NCI-H748 (cell line): ENCODE data around the gene STK10.
"Not testable (repeated sequence)": the region's sequence is repeated elsewhere in the genome, so short reads cannot be mapped to it uniquely, and the experiment has no call there.

ENCODE experiments used
- DNase-seq: peaks from one replicate; lab custom pipeline; 2025; ENCODE audit not compliant: unreplicated experiment; lab: John Stamatoyannopoulos, UW

The STK10 gene

DNA sequence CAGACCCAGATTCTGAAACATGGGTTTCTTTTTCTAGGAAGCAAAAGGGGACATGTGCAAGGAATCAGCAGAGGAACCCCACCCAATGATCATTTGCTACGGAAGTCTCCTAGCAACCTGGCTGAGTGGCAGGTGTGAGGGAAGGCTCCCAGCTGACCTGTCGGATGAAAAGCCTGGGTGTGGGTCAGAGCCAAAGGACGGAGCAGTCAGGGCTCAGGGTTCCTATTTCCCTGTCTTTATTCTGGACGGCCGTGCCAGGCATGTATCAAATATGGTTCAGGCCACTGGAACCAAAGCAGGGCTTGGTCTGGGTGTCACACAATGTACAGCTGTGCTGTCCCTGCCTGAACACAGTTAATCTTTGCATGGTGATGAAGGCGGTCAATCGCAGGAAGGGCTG is 20.1 kb downstream of the STK10 start:
- peak; percentile 65 for DNase-seq

DNA sequence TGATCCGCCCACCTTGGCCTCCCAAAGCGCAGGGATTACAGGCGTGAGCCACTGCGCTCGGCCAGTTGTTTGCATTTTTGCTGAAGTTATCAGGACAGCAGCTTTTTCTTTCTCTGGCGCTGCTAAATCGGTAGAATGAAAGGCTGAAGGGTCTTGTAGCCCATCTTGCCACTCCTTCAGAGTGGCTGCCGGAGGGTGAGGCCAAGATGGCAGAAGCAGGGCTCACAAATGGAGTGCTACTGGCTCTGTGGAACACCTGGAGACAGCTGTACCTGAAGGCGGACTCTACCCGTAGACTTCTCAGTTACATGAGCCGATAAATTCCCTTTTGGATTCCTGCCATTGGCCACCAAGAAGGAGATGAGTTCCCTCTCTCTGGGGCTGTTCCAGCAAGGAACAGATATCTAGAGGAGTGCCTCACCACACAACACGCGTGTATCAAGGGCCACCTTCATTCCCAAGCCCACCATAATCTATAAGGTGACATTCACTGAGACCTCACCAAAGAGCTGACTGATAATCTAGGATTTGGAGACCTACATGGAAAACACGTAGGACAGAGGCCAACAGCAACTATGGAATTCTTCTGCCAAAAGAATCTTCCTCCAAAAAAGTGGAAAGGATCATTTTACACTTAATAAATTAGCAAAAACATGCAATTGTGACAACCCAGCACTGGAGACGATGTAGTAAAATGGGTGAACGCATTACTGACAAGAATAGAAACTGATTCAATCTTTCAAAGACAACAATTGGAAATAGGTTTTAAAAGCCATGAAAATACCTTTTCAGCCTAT is 21.8 kb downstream of the STK10 start:
- no peak for DNase-seq

DNA sequence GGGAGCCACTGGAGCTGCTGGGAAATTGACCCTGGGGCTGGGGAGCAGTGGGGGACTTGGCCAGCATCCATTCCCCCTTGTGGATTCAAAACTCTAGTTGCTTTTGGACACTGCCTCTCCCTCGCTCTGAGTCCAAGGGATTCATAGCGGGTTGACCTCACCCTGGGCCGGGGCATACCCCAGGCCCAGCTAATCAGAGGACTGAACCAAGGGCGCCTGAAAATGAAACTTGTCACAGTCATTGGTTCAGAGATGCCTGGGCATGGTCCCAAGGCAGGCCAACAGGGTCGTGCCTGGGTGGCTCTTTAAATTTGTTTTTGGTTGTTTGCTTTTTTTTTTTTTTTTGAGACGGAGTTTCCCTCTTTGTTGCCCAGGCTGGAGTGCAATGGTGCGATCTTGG is 22.6 kb downstream of the STK10 start:
- no peak for DNase-seq

DNA sequence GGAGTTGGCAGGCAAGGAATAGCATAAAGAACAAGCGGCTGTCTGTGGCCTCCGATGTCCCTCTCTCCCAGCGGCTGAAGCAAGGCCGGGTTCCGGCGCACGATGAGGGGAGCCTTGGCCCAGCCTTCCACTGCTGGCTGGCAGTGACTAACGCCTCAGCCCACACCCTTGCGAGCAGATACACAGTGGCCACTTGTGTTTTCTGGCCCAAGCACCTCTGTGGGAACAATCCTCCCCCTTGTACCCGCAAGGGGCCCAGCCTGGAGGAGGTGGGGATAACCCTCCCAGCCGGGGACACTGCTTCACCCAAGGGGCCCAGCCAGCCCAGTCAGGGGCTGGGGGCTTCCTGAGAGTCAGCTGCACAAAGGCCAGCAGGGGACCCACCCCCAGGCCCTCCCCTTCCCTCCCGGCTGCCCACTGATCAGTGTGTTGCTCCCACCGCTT is 23.2 kb downstream of the STK10 start:
- no peak for DNase-seq

DNA sequence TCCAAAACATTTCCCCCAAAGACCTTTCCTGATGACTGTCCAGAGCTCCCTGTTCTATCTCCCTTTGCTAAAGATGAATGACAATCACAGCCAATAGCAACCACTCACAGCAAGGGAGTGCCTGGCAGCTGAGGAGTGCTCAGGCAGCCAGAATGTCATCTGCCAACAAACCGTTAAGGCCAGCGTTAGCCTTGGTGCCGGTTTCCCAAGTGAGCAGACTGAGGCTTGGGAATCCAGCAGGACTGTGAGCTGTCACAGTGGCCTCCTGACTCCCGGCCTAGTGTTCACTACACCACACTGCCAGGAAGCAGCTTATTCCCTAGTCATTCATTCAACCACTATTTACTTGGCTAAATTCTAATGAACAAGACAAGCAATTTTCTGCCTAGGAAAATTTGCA is 24.7 kb downstream of the STK10 start:
- no peak for DNase-seq

DNA sequence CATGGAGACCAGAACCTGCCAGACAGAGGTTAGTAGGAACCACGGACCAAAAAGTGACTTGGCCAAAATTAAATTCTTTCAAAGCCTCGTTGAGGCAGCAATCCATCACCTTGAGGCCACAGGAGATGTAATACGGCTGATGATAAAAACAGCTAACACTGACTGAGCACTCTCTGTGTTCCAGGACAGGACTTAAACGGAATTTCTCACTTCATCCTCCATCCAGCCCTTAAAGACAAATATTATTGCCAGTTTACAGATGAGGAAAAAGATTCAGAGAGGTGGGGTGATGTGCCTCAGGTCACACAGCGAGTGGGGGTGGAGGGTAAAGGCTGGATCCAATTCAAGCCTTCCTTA is 25.1 kb downstream of the STK10 start:
- DNase-seq: no peak

DNA sequence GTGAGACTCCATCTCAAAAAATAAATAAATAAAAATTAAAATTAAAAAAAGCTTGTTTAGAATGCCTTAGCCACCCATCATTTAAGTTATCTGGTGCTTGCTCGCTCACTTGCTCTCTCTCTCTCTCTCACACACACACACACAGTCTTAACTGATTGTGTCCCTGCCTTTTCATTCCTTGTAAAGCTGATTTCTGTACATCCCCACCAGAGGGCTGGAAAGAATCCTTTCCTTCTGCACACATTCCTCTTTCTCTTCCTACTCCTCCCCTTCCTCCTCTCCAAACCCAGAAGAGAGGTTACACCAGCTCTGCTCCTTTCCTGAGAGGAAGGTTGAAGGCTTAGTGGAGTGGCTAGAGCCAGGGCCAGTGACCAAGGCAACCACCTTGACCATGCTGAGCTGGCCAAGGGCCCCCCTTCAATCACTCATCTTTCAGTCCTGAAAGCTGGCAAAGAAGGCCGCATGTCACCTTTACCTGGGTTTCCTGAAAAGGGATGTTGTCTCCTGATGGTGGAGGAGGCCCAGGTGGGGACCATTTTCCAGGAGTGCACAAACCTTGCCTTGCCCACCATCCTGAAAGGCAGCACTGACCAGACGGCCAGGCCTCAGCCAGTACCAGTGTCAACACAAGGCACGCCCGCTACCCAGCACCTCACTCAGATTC is 25.6 kb downstream of the STK10 start:
- DNase-seq: no peak

DNA sequence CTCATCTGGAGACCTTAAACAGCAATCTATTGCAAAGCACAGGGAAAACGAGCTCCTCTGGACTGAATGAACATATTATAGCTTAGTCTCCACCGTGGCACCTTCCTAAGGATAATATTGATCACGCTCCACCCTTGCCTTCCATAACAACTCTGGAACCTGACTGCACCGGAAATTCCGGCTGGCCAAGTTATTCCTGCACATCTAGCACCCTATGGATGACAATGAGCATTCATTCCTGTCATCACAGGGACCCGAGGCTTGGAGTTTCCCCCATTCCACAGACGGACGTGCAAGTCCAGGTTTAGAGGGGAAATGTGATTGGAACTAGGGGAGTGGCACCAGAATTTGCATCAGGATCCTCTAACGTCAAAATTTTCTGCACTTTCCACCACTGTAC is 27.5 kb downstream of the STK10 start:
- DNase-seq: no peak

DNA sequence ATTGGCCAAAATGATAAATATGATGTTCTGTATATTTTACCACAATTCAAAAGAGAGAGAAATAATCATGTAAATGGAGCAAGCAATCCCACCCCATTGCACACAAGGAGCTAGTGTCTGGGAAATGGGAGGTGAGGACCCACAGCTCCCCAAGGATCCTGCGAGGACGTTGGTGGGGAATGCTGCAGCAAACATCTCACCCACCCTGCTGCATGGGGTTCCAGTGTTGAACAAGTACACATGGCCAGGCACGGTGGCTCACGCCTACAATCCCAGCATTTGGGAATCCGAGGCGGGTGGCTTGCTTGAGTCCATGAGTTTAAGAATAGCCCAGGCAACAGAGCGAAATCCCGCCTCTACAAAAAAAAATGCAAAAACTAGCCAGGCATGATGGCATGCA is 29.0 kb downstream of the STK10 start:
- no peak for DNase-seq

DNA sequence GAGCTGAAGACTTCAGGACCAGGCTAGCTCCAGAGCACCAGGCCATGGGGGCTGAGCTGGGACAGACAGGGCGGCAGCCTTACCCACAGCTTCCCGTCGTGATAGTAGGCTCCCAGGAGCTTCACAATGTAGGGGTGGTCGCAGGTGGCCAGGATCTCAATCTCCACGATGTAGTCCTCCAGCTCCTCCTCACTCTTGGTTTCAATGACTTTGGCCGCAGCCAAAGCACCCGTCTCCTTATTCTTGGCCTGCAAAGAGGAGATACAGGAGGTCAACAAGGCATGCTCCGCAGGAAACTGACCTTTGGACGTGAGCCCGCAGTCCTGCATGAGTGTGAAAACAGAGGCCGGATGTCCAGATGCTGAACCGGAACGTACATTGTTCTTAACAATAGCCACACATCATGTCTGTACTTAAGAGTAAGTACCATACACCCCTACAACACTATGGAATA is 31.5 kb downstream of the STK10 start:
- DNase-seq: peak; percentile 9

DNA sequence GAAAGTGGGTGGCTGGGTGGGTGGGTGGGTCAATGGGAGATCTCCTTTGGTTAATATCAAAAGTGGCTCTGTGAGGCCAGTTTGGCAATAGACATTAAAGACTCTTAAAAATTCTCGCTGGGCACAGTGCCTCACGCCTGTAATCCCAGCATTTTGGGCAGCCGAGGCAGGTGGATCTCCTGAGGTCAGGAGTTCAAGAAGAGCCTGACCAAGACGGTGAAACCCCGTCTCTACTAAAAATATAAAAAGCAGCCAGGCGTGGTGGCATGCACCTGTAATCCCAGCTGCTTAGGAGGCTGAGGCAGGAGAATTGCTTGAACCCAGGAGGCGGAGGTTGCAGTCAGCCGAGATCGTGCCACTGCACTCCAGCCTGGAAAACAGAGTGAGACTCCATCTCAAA is 32.9 kb downstream of the STK10 start:
- not testable (repeated sequence) for DNase-seq

DNA sequence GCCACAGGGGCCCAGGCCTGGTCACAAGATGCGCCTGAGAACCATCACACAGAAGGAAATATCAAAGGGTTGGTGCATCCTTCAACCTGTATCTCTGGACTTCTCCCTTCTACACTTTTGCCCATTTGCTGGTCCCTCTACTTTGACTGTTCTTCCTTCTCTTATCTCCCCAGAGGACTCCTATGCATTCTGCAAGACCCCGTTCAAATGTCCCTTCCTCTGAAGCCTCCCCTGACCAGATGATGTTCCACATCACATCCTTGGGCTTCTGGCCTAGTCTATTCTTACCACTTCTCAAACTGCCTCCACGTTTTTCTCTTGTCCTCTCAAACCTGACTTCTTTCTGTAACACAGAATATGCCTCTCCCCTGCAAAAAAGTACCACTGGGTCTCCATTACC is 34.3 kb downstream of the STK10 start:
- DNase-seq: no peak

DNA sequence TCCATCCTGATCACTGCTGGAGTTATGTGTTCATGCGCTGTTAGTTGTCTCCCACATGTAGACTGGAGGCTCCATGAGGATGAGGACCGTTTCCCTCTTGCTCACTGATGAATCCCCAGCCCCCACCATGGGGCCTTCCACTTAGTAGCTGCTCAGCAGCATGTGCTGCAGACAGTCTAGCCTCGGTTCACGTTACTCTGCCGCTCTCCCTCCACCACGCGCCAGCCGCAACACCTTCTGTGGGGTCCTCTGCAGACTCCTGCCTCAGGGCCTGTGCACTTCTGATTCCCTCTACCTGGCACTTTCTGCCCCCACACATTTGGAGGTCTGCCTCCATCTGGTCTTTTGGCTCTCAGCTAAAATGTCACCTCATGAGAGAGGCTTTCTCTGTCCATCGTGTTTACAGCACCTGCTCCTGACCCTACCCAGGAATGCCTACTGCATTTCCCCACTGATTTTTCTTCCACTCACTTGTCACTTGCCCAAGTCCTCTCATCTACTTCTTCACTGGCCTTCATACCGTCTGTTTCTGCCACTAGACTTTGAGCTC is 36.3 kb downstream of the STK10 start:
- no peak for DNase-seq

DNA sequence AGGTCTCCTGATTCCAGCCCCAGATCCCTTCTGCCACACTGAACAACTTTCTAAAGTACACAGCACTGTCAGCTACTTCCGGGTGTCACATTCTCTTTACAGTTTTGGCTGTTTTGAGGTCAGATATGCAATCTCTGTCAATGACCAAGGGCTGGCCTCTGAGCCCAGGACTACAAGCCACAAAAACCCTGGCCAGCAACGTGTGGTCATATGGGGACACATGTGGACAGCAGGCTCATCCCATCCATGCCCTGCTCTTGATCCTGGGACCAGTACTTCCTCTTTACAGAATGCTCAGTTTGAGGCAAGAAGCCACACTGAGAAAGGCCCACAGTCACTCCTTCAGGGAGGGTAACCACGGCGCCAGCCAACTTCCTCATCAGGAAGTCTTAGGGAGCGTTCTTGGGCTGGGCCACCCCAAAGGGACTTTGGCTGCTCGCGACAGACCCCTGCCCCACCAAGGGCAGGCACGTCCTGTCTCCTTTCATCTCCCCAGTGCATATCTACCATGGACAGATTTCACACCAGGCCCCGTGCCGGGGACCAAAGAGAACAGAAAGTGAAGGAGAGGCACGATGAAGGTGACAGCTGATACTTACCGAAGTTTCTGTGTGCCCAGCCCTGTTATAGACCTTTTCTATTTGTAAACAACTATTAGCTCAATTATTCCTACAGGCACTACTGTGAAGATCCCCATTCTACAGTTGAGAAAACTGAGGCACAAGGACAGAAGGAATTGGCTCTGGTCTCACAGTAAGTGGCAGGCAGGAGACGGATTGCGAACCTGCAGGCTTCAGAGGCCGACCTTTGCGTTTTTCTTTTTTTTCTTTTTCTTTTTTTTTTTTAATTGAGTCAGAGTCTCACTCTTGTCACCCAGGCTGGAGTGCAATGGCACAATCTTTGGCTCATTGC is 37.3 kb downstream of the STK10 start:
- DNase-seq: no peak

DNA sequence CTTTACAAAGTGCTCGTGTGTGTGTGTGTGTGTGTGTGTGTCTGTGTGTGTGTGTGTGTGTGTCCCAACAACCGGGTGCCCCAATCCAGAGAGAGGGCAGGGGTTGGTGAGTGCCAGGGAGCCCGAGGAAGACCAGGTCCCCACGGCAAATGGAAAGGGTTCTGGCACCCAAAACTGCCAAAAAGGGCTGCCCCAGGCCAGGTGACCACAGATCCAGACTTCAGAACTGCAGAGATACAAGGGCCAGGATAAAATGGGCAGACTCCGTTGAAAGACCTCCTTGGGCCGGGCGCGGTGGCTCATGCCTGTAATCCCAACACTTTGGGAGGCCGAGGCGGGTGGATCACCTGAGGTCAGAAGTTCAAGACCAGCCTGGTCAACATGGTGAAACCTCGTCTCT is 38.5 kb downstream of the STK10 start:
- DNase-seq: not testable (repeated sequence)

DNA sequence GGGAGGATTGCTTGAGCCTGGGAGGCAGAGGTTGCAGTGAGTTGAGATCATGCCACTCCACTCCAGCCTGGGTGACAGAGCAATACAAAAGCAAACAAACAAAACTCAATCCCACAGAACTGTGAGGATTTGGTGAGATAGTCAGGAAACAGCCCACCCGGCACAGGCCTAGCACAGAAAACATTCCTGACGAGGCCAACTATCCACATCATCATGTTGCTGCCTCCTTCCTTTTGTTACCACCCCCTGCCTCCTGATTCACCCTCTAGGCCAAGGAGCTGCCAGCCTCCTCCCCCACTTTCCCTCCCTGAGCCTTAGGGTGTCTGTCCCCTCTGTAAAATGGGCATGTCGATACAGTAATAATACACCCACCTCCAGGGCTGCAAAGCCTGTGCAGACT is 39.0 kb downstream of the STK10 start:
- no peak for DNase-seq

DNA sequence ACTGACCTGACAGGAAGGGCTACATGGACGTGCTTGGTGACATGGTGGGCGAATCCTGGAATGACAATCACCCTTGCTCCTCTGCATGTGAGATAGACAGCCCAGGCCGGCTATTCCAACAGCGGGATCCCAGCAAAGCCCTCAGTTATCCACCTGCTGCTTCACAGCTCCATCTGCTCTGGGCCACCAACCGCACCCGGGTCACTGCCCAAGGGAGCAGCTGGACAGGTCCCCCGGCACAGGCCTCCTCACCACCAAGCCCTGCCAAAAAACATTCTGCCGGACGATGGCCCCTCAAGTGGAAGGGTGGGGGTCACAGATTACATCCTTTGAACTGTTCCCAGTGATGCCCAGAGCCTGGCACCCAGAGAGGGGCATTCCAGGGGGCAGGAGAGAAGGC is 39.6 kb downstream of the STK10 start:
- no peak for DNase-seq

DNA sequence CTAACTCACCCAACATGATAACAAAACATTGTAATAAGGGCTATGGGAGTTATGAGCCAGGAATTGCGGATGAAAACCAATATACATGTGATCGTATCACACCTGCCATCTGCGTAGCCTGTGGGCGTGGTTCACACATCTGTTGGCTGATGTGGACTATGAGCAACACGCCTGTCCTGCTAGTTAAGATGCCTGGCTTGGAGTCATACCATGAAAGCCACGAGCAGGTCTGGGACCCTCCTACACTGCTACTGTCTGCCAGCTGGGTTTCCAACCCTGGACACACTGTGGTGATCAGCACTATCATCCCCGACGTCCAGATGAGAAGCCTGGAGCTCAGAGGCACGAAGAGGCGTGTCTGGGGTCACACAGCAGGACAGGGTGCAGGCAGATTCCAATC is 40.2 kb downstream of the STK10 start:
- DNase-seq: no peak

DNA sequence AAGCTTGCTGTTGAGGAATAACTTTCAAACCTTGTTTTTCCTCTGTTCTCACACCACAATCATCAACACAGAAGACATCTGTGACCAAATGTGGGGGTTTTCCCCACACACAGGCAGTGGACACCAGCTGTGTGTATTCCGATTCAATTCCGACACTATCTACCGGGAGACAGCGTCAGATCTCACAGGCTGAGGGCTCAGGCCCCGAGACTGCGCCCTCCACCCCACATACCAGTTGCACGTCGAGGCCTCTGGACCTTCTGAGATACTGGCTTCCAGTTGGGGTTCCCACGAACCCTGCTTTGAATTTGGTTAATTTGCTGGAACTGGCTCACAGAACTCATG is 41.3 kb downstream of the STK10 start:
- DNase-seq: no peak

DNA sequence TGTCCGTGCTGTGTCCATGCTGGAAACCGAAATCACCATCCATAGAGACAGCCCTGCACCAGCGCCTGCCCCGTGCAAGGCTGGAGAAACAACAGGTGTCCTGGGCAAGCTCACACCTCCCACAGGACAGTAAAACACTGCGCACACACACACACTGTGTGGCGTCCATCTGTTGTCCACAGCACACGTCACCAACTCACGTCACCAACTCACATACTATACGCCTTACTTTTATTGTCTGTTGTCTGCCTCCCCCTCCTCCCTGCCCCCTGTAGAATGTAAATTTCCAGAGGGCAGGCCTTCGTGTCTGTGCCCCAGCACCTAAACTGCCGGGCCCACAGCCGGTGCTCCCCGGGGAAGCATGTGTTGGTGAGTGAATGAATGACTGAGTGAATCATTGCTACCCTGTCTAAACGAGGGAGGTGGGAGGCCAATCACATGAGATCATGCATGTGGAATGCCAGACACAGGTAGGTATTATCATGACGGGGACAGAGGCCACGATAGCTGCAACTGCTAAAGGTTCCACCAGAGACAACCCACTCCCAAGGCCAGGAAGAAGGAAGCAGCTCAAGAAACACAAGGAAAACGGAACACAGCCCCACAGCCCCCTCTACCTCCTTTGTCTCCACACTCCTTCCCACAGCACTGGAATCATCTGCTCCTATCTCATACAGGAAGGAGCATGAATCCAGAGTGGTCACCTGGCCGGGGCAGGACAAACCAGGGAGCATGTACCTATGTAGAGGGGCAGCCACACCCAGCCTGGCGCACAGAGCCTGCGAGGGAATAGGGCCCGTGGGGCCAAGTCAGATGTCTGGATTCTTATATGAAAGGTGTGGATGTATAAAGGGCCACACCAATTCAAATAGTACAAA is 41.9 kb downstream of the STK10 start:
- no peak for DNase-seq
